MM.1S (cell line): ENCODE results near the gene SLIT3.

ENCODE experiments used
- DNase-seq: peaks from one replicate; pipeline ENCODE4 v3.0.0-alpha.2; 2015
- H2AFZ ChIP-seq: fragments of 300-600 bp; sonication (generic); 2 replicates; pipeline ENCODE4 v1.6.0; 2016; ENCODE audit warnings: antibody characterized with exemption, low read length
- H3F3A ChIP-seq: fragments of 300-600 bp; sonication (generic); 2 replicates; pipeline ENCODE4 v1.6.1; 2016; ENCODE audit warnings: mild to moderate bottlenecking, antibody characterized with exemption, low read length, moderate library complexity, mixed read lengths; ENCODE audit not compliant: insufficient read depth
- H3K27ac ChIP-seq: fragments of 300-600 bp; sonication (generic); 2 replicates; pipeline ENCODE4 v1.5.1; 2016; ENCODE audit warnings: mild to moderate bottlenecking, low read length
- H3K27me3 ChIP-seq: fragments of 300-600 bp; sonication (generic); replicated peaks from 2 replicates; pipeline ENCODE4 v1.6.0; 2016; ENCODE audit warnings: low read length; ENCODE audit not compliant: insufficient read depth
- H3K36me3 ChIP-seq: fragments of 300-600 bp; sonication (generic); replicated peaks from 2 replicates; pipeline ENCODE4 v1.6.1; 2016; ENCODE audit warnings: mild to moderate bottlenecking, low read length, mixed read lengths; ENCODE audit not compliant: insufficient read depth
- H3K4me1 ChIP-seq: fragments of 300-600 bp; sonication (generic); 2 replicates; pipeline ENCODE4 v1.6.1; 2016; ENCODE audit warnings: low read length, mixed read lengths
- H3K4me2 ChIP-seq: fragments of 300-600 bp; sonication (generic); 2 replicates; pipeline ENCODE4 v1.6.0; 2016; ENCODE audit warnings: low read depth, low read length
- H3K4me3 ChIP-seq: fragments of 300-600 bp; sonication (generic); 2 replicates; pipeline ENCODE4 v1.5.1; 2016; ENCODE audit warnings: low read length, mixed read lengths
- H3K79me2 ChIP-seq: fragments of 300-600 bp; sonication (generic); 2 replicates; pipeline ENCODE4 v1.6.1; 2016; ENCODE audit warnings: mixed run types, low read length, mixed read lengths
- H3K9ac ChIP-seq: fragments of 300-600 bp; sonication (generic); 2 replicates; pipeline ENCODE4 v1.6.1; 2016; ENCODE audit warnings: low read length, mixed read lengths
- H3K9me2 ChIP-seq: fragments of 300-600 bp; sonication (generic); replicated peaks from 2 replicates; pipeline ENCODE4 v1.6.1; 2016; ENCODE audit warnings: mild to moderate bottlenecking, low read length, mixed read lengths; ENCODE audit not compliant: insufficient read depth
- H3K9me3 ChIP-seq: fragments of 300-600 bp; sonication (generic); replicated peaks from 2 replicates; pipeline ENCODE4 v1.6.1; 2016; ENCODE audit warnings: mild to moderate bottlenecking, low read length, mixed read lengths; ENCODE audit not compliant: insufficient read depth
- H4K20me1 ChIP-seq: fragments of 300-600 bp; sonication (generic); 2 replicates; pipeline ENCODE4 v1.6.1; 2016; ENCODE audit warnings: mild to moderate bottlenecking, low read length, moderate library complexity, mixed read lengths; ENCODE audit not compliant: insufficient read depth
- CTCF ChIP-seq: fragments of 300-600 bp; sonication (generic); IDR thresholded peaks from 2 replicates; pipeline ENCODE4 v1.5.1; 2016; ENCODE audit warnings: antibody characterized with exemption, low read length, mixed read lengths
- EZH2 ChIP-seq: fragments of 300-600 bp; sonication (generic); optimal IDR thresholded peaks from 2 replicates; pipeline ENCODE3; 2017; ENCODE audit warnings: low read depth, mild to moderate bottlenecking, antibody characterized with exemption, low read length, mixed read lengths
- EZH2phosphoT487 ChIP-seq: fragments of 300-600 bp; sonication (generic); IDR thresholded peaks from 2 replicates; pipeline ENCODE4 v1.6.1; 2018; ENCODE audit warnings: antibody characterized with exemption, low read length

Gene SLIT3

GRCh38 chr5:169300468-169301385 lies at the start of gene SLIT3:
Gene SLIT3 (minus strand): TSS chr5:169301139. CDS start chr5:169300709, 430 bp downstream.
- Histone ChIP-seq H3K9ac (no peak within 1 kb of the TSS), H3K4me1 (no peaks in the 10 kb centered on the region), H3F3A (no peaks in the 10 kb centered on the region), H3K36me3 (no peaks in the 10 kb centered on the region), H3K27me3 (peaks cover 11% of the 10 kb centered on the region; the same call in 1 of the 2 replicates), H3K9me3 (no peaks in the 10 kb centered on the region), H3K4me3 (no peak within 1 kb of the TSS), H2AFZ (no peak within 1 kb of the TSS), H3K9me2 (no peaks in the 10 kb centered on the region), H3K27ac (no peak within 1 kb of the TSS), H3K79me2 (no peaks in the 10 kb centered on the region), H4K20me1 (no peaks in the 10 kb centered on the region), H3K4me2 (no peak within 1 kb of the TSS; the same call in 1 of the 2 replicates)
- TF ChIP-seq EZH2phosphoT487 = no peak
- no peak for TF ChIP-seq EZH2
- no peak for TF ChIP-seq CTCF
- no peak for DNase-seq

GRCh38 chr5:169350016-169350415 lies 49.1 kb upstream of the SLIT3 start:
- Histone ChIP-seq H2AFZ (no peak overlapping the region), H3K4me3 (no peak overlapping the region), H3K27ac (no peak overlapping the region), H3K4me1 (no peaks in the 10 kb centered on the region), H3K79me2 (no peaks in the 10 kb centered on the region), H3F3A (no peaks in the 10 kb centered on the region), H3K36me3 (no peaks in the 10 kb centered on the region), H3K4me2 (no peak overlapping the region), H3K9ac (no peak overlapping the region), H3K9me3 (no peaks in the 10 kb centered on the region), H3K9me2 (no peaks in the 10 kb centered on the region), H3K27me3 (no peaks in the 10 kb centered on the region), H4K20me1 (no peaks in the 10 kb centered on the region)
- no peak for TF ChIP-seq EZH2
- no peak for TF ChIP-seq EZH2phosphoT487
- no peak for TF ChIP-seq CTCF
- DNase-seq = no peak

- Histone ChIP-seq H3K36me3 (no peaks in the 10 kb centered on the region), H3K9me2 (no peaks in the 10 kb centered on the region), H3K4me3 (no peak overlapping the region), H3K79me2 (no peaks in the 10 kb centered on the region), H3K4me1 (no peaks in the 10 kb centered on the region), H3K27me3 (no peaks in the 10 kb centered on the region), H2AFZ (no peak overlapping the region), H3K9ac (no peak overlapping the region), H3K9me3 (no peaks in the 10 kb centered on the region), H3F3A (no peaks in the 10 kb centered on the region), H3K27ac (no peak overlapping the region), H4K20me1 (no peaks in the 10 kb centered on the region), H3K4me2 (no peak overlapping the region)
- DNase-seq = no peak
- TF ChIP-seq EZH2 = no peak
Observed at GRCh38 chr5:169347786-169348185, 46.8 kb upstream of the SLIT3 start.

DNA sequence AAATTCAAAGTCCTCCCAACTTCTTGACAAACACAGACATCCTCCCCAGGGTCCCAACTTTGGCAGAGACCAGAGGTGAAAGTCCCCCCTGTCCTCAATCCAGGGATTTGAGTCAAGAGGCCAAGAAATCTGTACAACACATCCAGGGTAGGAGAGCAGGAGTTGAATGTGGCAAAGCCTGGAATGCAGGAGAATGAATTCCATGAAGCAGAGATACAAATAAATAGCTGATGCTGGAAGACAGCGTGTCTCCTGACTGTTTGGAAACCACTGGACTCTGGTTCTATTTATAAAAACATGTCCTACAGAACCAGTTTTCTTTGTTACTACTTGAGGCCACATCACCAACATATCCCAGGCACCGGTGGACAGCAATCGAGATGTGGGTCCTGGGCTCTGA lies 43.7 kb upstream of the SLIT3 start:
- Histone ChIP-seq H3F3A (no peaks in the 10 kb centered on the region), H3K27ac (no peak overlapping the region)

More for the DNA sequence above, 43.7 kb upstream of the SLIT3 start:
- Histone ChIP-seq H3K36me3 (no peaks in the 10 kb centered on the region), H3K27me3 (no peaks in the 10 kb centered on the region), H2AFZ (no peak overlapping the region), H3K4me2 (no peak overlapping the region), H3K9ac (no peak overlapping the region), H3K79me2 (no peaks in the 10 kb centered on the region), H3K4me3 (no peak overlapping the region), H3K9me2 (no peaks in the 10 kb centered on the region), H3K9me3 (no peaks in the 10 kb centered on the region), H4K20me1 (no peaks in the 10 kb centered on the region), H3K4me1 (no peaks in the 10 kb centered on the region)
- no peak for DNase-seq
- TF ChIP-seq CTCF (no peak), EZH2phosphoT487 (no peak), EZH2 (no peak)
